ENCODE results near the gene PLXDC2.
"Not testable (repeated sequence)": the region's sequence is repeated elsewhere in the genome, so short reads cannot be mapped to it uniquely, and the experiment has no call there.

PLXDC2 gene

DNA sequence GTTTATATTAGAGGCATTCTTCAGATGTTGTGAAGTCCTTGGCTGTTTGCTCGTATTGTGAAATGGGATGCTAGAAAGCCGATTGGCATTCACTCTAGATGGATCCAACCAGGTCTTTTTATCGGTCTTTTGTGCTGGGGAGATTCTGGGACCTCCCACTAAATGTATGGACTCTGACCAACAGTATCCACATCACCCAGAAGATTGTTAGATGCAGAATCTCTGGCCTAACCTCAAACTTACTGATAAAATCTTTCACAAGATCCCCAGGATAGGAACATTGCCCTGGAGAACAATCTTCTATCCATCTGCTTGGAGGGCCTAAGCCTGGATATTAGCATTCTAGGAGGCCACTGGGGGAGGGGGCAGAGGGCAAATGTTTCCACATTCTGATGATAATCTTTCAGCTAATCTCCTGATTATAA is 160.9 kb downstream of the PLXDC2 start:
- DNase-seq (ENCODE audit: low read depth): no peak

DNA sequence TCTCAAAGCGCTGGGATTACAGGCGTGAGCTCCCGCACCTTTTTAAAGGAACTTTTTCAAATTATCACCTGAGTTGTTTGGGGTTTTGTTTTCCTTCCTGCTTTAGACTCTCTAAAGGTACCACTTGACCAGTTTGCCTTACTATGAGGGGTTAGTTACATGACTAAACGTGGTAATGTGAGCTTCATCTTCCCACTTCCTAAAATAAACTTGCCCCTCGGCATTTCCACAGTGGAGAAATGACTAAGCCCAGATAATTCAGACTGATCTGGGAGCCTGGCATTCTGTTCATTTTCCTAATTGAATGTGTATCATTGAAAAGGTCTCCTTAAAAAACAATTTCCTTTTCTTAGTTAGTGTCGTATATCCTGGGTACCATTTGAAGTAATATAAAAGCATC is 163.4 kb downstream of the PLXDC2 start:
- DNase-seq (ENCODE audit: low read depth): no peak

- DNase-seq (ENCODE audit: low read depth): no peak
Observed at GRCh38 chr10:19983880-19984565, 167.8 kb downstream of the PLXDC2 start.

DNA sequence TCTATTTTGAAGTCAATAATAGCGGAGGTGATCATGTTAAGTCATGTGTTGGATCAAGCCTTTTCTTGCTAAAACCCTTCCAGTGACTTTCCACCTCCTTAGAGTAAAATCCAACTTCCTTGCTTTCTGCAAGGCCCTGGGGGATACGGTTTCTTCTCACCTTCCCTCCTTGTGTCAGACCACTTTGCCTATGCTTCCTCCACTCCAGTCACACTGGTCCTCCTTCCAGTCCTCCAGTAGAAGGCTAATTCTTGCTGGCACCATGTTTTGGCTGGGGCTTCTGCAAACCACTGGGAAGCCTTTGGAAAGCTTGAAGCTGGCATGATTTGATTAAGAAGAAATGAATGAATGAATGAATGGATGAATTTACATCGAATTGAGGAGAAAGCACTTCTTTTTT is 169.5 kb downstream of the PLXDC2 start:
- no peak for DNase-seq (ENCODE audit: low read depth)

GRCh38 chr10:19986591-19986990 is 170.4 kb downstream of the PLXDC2 start:
- no peak for DNase-seq (ENCODE audit: low read depth)

- no peak for DNase-seq (ENCODE audit: low read depth)
Observed at GRCh38 chr10:19987931-19988330, 171.7 kb downstream of the PLXDC2 start.

DNA sequence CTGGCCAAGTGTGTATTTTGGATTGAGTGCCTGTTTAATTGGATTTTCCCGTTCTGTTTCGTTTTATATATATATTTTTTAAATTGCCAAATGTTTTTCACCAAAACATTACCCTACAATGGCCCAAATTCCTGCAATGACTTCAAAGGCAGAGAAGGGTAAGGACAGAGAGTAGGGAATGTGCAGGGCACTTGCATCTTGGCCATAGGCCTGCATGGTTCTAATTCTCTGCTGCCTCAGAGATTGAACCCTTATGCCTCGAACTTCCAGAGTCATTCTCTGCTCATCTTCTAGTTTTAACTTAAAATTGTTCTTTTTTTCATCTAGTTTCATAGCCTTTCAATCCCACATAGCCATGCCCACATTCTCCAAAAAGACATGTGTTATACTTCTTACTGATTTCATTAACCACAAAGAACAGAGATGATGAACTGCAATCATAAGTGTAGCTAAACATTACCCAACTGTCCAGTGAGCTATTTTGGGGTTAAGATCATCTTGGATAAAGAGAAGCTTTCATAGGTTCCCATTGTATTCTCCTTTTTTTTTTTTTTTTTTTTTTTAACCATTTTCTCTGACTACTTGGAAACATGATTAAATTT is 177.6 kb downstream of the PLXDC2 start:
- DNase-seq (ENCODE audit: low read depth): no peak

DNA sequence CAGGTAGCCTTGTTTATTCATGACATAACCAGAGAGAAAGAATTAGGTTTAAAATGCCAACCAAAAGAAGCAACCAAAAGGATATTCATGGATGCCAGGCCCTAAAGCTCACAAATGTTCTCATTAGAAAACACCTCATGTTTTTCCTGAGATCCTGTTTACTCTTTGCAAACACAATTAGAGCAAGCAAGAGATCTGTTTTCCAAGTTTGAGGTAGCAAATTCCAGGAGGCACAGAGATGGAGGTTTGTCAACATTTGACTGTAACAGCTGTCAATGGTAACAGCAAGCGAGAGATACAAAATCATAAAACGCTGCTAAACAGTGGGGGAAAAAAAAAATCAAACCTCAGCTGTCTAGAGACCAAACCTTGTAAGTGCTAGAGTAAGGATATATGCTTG is 182.2 kb downstream of the PLXDC2 start:
- DNase-seq (ENCODE audit: low read depth): no peak

DNA sequence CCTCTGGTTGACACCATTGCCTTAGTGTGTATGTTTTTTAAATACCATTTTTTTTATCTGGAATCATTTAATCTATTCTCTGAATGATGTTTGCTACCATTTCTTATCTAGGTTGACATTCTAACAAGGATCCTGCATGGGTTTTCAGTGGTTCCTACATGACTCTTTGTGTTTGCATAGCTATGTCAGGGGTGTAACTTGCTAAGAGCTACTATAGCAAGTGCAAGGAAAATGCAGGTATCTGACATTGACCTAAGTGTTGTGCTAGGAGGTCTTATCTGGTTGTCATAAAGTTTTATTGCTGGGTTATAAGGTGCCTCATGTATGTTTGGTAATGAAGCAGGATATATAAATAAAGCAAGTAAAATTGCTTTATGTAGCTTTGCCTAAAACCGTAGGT is 183.2 kb downstream of the PLXDC2 start:
- no peak for DNase-seq (ENCODE audit: low read depth)

GRCh38 chr10:20002026-20002425 is 185.8 kb downstream of the PLXDC2 start:
- DNase-seq (ENCODE audit: low read depth): not testable (repeated sequence)

GRCh38 chr10:20002657-20003056 is 186.4 kb downstream of the PLXDC2 start:
- DNase-seq (ENCODE audit: low read depth): no peak

DNA sequence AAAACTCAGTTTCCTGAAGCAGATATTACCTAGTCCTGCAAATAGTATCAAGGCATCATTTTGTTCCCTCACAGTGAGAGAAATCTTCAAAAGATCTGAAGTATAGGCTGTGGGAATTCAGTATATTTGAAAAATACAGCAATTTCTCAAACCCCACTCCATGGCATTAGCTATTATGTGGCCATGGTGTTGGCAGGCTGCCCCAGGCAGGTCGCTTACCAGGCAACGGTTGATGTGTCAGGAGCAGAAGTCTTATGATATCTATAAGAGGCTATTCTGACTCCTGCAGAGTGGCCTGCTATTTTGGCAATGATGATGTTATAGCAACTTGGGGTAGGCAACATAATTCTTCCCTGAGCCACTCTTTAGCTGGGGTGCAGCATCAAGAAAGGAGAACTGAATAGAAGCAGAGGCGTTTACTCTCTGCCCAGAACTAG is 187.9 kb downstream of the PLXDC2 start:
- no peak for DNase-seq (ENCODE audit: low read depth)

- no peak for DNase-seq (ENCODE audit: low read depth)
Observed at GRCh38 chr10:20005638-20006037, 189.4 kb downstream of the PLXDC2 start.

GRCh38 chr10:20006169-20006870 is 190.1 kb downstream of the PLXDC2 start:
- DNase-seq (ENCODE audit: low read depth): no peak

DNA sequence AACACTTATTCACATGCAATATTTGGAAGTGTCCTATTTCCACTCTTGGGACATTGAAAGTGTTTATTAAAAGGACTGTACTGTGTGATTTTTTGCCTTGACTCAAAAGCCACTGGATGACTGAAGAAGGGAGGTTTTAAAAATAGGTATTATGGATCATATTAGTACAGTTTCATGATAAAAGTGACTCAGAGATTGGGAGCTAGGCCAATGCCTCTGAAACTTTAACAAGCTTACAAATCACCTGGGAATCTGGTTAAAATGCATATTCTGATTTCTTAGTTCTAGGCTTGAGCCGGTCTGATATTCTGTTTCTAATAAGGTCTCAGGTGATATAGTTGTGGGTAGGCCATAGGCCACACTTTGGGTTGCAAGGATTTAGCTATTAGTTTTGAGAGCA is 191.2 kb downstream of the PLXDC2 start:
- DNase-seq (ENCODE audit: low read depth): no peak

DNA sequence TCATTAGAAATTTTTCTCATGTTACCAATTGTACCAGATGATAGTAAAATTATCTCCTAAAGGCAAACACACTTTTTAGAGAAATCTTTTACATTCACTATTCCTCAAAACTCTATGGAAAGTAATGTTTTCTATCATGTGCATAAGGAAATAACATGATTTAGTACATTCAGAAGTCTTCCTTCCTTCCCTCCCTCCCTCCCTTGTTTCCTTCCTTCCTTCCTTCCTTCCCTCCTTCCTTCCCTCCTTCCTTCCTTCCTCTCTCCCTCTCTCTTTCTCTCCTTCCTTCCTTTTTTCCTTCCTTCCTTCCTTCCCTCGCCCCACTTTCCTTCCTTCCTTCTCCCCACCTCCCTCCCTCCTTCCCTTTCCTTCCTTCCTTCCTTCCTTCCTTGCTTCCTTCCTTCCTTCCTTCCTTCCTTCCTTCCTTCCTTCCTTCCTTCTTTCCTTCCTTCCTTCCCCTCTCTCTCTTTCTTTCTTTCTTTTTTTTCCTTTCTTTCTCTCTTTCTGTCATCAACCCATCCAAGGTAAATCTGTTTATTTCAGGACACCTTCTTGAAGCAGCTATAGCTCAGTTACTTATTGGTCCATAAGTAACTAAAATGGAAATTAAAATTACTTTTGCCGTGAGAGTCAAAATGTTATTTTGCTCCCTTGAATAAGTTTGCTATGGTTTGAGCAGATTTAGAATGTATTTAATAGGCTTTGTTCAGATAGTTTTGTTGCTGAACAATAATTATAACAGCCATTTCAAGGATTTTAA is 197.9 kb downstream of the PLXDC2 start:
- no peak for DNase-seq (ENCODE audit: low read depth)

DNA sequence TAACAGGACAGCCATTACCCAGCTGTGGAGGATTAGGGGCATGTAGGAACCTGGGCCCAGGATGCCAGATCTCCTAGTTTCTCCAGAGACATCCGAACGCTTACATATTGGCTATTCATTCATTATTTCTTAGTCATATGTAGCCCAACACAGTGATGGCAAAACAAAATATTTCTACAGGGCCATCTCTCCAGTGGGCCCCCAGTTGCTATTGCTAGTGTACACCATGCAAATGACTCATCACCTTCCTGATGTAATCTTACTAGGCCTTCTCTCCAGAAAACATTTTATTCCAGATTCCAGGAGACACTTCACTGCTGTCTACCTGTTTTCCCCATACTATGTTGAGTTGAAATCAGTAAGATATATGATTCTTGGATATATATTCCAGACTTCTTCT is 201.7 kb downstream of the PLXDC2 start:
- no peak for DNase-seq (ENCODE audit: low read depth)

GRCh38 chr10:20020677-20021076 is 204.4 kb downstream of the PLXDC2 start:
- DNase-seq (ENCODE audit: low read depth): no peak

DNA sequence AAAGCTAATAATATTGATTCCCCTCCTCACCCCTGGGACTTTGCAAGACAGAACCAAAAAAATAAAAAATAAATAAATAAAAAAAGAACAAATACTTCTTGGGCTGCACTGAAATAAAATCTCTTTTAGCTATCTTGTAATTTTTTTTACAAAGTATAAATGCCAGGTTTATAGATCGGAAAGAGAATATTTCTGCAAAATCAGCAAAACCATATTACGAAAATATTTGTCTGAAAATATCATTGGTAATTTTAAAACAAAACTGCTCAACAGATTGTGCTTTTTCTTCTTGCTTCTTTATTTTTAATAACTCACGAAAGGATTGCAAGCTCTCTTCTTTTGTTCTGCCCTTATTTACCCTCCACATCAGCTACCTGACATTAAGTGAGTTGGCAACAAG is 213.3 kb downstream of the PLXDC2 start:
- no peak for DNase-seq (ENCODE audit: low read depth)

DNA sequence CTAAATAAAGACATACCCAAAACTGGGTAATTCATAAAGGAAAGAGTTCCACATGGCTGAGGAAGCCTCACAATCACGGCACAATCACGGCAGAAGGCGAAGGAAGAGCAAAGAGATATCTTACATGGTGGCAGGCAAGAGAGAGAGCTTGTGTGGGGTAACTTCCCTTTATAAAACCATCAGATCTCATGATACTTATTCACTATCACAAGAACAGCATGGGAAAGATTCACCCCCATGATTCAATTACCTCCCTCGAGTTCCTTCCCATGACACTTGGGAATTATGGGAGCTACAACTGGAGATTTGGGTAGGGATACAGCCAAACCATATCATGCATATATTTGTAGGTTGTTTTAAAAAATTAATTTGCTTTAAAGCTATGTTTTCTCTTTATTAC is 217.2 kb downstream of the PLXDC2 start:
- DNase-seq (ENCODE audit: low read depth): no peak

- no peak for DNase-seq (ENCODE audit: low read depth)
Observed at GRCh38 chr10:20034732-20035131, 218.5 kb downstream of the PLXDC2 start.

DNA sequence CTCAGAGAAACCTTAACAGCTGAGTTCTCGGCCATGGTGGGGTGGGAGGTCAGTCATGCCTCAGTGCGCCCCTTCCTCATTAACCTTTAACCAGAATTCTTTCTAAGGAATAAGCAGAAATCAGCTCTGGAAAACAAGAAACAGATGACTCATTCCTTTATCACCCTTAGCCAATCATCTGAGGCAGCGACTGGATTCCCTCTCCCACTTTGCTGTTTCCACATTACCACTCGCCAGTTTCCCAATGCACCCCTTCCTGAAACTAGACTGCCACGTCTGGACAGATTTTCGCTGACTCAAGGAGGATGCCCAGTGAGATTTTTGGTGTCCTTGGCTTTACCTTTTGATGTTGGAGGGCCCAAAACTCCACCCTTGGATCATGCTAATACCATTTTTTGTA is 223.8 kb downstream of the PLXDC2 start:
- no peak for DNase-seq (ENCODE audit: low read depth)

DNA sequence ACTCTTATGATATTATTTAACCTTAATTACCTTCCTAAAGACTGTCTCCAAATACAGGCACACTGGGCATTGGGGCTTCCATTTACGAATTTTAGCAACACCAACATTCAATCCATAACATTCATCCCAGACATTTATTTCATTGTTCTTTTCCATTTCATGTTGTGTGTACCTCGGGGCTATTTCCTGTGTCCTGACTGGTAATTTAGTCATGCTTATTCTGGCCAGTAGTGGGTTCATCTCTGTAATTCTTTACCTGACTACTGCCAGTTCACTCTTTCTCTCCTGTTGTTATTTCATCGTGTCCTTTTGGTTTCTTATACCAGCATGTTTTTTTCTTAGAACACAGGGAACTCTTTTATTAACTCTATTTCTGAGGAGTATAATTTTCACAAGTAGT is 225.7 kb downstream of the PLXDC2 start:
- DNase-seq (ENCODE audit: low read depth): no peak

All from T follicular helper cell (primary cell).